ENCODE measurements around the gene YAP1.

YAP1 gene

DNA sequence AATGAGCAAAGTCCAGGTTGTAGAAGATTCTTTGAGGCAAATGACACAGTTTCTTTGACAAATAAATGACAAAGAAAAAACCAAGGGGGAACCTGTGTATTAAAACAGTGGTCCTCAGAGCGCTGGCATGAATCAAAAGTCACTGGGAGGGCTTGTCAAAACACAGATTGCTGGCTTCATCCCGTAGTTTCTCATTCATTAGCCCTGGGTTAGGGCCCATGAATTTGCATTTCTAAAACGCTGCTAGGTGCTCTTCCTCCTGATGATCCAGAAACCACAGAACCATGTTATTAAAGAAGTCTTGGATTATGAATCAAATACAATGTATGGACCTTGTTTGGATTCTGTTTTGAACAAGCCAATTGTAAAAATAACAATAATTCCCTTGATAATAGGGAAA is 92.7 kb downstream of the YAP1 start:
- no peak for DNase-seq

- no peak for DNase-seq
Observed at GRCh38 chr11:102204174-102204573, 93.9 kb downstream of the YAP1 start.

- DNase-seq: no peak
Observed at GRCh38 chr11:102205805-102206204, 95.6 kb downstream of the YAP1 start.

- DNase-seq: no peak
Observed at GRCh38 chr11:102208835-102209234, 98.6 kb downstream of the YAP1 start.

DNA sequence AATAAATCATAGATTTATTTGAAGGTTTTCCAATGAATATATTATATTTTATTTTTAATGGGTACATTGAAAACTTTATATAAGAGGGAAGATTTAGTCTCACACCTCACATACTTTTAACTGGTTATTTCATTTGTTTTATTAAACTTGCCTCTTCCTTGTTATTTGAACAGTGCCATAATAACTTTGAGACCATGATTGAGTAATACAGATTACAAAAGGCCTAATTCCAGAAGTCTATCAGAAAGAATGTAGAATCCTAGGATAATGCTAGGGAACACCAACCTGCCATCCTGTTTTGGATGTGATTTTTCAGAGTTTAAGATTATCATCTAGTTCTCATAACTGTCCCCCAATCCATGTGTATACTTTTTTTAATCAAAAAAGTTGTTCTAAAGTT is 104.4 kb downstream of the YAP1 start:
- DNase-seq: no peak

DNA sequence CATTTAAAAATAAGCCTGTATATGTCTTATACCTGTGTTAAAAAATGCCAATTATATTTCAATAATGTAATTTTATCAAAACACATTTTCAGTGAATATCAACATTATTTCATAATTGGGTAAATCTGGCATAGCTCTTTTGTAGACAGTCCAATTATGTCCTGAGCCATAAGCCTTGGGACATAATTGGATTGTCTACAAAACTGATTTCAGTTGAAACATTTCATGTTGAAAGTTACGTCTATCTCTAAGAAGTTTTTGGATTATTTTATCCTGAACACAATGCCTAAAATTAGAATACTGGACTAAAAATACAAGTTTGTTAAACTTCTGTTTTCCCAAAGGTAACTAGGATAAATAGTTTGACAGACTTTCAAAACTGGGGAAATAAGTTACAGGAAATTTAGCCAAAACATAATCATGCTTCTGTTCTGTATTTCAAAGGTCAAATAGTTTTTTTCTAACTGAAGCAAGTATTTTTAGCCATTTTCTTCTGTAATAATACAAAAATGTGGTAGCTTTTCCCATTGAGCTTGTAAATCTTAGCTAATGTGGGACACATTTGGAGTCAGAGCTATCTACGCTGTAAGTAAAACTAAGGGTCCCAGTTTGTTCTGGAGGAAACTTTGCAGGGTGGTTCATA is 106.3 kb downstream of the YAP1 start:
- no peak for DNase-seq

- no peak for DNase-seq
Observed at GRCh38 chr11:102220728-102221467, 110.7 kb downstream of the YAP1 start.

DNA sequence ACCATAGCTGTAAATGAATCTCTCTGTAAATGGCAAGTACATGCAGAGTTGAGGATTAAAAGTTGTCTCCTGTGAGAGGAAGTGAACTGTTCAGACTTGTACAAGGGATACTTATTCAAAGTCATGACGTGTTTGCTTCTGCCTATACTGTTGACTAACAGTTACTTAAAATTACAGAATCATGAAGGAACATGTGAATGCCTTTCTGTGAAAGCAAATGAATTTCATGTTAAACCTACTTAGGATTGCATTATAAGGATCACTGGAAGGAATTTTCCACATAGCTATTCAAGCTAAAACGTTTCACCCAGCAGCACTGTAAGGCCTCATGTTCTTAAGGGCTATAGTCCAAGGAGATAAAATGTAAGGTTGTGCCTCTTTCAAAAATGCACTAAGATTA is 113.6 kb downstream of the YAP1 start:
- DNase-seq: no peak

DNA sequence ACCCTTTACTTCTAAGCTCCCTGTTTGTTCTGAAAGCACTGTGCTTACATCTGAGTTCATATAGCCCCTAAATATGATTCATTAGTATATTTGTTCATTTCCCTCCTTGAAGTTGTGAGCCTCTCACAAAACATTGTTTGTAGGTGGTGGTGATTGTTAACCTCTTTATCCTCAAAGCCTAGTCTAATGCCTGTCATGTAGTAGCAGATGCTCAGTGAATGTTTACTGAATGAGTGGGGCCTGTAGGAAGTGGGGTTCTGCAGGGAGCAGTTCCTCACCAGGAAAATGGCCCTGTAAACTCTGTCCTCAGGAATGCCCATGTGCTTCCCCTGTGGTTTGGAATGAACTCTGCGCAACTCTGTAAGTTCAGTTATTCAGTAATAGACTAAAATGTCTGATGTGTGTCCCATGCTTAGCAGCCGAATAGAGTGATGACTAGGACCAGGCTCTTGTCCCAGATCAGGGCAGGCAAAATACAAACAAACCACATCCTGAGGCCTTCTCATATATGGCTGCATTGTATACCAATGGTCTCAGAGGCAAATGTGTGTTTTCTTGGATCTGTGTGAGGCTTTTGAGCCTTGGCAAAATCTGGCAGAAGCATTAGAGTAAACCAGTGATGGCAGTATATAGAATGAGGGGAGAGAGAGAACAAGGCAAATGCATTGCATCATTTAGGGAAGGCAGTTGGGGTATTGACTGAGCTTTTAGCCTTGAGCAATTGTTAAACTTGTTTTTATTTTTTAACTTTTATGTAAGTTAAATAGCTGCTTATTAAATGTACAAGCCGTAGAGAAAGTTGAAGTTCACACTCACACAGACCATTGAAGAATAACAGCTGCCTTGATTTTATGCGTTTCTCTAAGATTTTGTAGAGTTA is 115.7 kb downstream of the YAP1 start:
- DNase-seq: no peak

DNA sequence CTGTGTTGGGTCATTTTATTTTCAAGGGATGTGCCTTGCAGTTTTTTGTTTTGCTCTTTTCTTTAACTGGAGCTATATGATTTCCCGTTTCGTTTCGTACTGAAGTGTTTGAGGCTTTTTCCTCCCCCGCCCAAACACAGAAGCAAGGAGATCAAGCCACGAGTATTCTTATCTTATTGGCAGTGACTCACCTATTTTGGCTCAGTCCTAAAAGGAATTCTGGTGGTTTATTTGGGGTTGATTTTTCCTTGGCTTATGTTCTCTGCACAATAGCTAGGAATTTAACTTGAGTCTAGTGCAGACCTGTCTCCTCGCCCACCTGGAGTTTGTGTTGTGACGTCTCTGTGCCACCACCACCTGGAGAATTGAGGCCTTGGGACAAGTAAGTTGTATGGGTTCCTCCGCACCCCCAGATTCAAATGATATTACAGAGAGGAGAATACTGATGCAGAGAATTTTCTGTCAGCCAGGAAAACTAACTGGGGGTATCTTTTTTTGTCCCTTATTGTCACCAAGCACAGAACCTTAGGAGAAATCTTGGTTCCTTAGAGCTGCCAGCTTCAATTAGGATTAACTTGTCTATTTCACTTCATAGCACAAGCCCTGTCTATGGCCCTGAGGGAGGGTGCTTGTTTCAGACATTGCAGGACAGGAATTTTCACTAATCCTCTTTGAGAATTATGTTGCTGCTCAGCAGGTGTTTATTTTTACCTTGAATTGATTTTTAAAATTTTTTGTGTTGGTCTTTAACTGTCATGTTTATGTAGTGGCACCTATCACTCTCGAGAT is 116.6 kb downstream of the YAP1 start:
- DNase-seq: peak; percentile 55

DNA sequence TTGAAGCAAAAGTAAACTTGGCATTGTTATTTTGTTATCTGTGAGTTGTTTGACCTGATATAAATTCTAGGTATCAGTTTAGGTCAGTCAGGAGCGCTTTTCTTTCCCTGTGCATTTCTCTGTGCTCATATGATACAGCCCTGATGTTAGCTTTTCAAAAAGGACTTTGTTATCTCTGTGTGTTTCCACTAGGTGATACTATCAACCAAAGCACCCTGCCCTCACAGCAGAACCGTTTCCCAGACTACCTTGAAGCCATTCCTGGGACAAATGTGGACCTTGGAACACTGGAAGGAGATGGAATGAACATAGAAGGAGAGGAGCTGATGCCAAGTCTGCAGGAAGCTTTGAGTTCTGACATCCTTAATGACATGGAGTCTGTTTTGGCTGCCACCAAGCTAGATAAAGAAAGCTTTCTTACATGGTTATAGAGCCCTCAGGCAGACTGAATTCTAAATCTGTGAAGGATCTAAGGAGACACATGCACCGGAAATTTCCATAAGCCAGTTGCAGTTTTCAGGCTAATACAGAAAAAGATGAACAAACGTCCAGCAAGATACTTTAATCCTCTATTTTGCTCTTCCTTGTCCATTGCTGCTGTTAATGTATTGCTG is 119.4 kb downstream of the YAP1 start:
- no peak for DNase-seq

- no peak for DNase-seq
Observed at GRCh38 chr11:102230186-102230585, 119.9 kb downstream of the YAP1 start.

DNA sequence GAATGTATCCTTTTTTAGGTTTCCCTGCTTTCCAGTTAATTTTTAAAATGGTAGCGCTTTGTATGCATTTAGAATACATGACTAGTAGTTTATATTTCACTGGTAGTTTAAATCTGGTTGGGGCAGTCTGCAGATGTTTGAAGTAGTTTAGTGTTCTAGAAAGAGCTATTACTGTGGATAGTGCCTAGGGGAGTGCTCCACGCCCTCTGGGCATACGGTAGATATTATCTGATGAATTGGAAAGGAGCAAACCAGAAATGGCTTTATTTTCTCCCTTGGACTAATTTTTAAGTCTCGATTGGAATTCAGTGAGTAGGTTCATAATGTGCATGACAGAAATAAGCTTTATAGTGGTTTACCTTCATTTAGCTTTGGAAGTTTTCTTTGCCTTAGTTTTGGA is 120.7 kb downstream of the YAP1 start:
- no peak for DNase-seq

- no peak for DNase-seq
Observed at GRCh38 chr11:102234779-102235439, 124.7 kb downstream of the YAP1 start.

GRCh38 chr11:102237096-102237735 is 127.0 kb downstream of the YAP1 start:
- DNase-seq: no peak

GRCh38 chr11:102238391-102238821 is 128.2 kb downstream of the YAP1 start:
- no peak for DNase-seq

GRCh38 chr11:102239448-102239847 is 129.2 kb downstream of the YAP1 start:
- no peak for DNase-seq

- DNase-seq: no peak
Observed at GRCh38 chr11:102239911-102240310, 129.7 kb downstream of the YAP1 start.

- no peak for DNase-seq
Observed at GRCh38 chr11:102240502-102240901, 130.3 kb downstream of the YAP1 start.

DNA sequence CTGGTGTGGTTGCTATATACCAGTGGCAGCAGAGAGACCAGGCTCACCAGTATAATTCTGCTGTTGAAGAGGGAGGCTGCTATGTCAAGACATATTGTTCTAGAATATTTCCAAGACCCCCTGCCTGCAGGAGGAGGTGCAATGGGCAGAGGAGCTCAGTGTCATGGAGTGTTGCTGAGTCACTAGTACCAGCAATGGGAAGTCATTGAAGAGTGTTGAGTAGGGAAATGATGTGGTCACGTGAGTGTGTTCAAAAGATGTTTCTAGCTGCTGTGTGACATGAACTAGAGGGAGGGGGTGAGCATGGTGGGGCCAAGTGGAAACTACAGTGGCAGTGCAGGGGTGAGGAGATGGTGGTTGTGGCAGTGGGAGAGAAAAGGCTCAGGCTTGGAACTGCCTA is 130.8 kb downstream of the YAP1 start:
- no peak for DNase-seq

GRCh38 chr11:102243399-102243884 is 133.2 kb downstream of the YAP1 start:
- no peak for DNase-seq
